ENCODE data around the gene AGXT2.

The AGXT2 gene

DNA sequence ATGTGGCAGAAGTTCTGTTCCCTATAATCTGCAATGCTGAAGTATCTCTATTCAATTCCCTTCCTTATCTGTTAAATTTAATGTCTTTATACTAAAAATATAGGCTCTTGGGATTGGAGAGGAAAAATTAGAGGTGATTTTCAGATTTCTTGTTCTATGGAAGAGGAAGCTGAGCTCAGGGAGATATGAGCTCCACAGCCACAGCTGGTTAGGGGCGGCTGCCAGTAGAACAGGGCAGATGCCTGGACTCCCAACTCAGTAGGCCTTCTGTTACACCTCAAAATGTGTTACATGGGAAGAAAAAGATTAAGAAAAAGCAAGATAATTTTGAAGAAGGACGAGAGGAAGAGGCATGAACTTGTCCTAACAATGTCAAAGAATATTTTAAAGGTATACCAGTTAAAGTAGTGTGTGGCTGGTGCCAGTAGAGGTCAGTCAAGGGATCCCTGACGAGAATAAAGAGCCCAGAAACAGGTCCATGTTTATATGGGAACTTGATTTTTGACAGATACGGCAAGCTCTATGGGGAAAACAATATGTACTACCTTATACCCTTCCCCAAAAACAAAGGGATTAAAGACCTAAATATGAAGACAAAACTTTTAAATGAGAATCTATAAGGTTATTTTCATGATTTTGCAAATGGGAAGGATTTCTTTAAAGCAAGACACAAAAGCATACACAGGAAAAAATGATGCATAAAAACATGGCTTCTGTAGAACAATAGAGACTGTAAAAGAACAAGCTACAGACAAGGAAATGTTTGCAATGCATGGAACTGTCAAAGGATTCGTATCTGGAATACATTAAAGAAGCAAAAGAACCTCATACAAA is 89.7 kb downstream of the AGXT2 start:
- no peak for DNase-seq

DNA sequence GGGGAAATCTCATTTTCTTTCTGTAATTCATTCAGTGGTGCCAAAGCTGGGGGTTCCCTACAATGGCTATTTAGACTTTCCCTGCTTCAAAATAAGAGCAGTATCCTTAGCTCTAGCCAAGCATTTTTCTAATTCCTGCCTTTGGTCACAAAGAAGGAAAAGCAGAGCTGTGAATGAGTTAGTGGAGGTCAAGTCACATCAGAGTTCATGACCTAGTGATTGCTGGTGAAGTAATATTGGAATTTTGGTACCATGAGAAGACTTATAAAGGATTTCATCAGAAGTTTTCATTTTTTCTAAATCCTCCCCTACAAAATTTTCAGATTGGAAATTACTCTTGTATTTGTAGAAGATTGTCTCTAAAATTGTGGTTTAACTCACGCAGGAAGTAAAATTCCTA is 90.4 kb downstream of the AGXT2 start:
- no peak for DNase-seq

All from GF-D8 (cell line).